ENCODE data around the gene ZBTB16. TPM values are rescaled to one million over a fixed set of nuclear protein-coding genes. Genes with fewer than 3 reads are reported as not detected.

Gene ZBTB16
- polyA plus RNA-seq, 1 donor, result 0.93 TPM

DNA sequence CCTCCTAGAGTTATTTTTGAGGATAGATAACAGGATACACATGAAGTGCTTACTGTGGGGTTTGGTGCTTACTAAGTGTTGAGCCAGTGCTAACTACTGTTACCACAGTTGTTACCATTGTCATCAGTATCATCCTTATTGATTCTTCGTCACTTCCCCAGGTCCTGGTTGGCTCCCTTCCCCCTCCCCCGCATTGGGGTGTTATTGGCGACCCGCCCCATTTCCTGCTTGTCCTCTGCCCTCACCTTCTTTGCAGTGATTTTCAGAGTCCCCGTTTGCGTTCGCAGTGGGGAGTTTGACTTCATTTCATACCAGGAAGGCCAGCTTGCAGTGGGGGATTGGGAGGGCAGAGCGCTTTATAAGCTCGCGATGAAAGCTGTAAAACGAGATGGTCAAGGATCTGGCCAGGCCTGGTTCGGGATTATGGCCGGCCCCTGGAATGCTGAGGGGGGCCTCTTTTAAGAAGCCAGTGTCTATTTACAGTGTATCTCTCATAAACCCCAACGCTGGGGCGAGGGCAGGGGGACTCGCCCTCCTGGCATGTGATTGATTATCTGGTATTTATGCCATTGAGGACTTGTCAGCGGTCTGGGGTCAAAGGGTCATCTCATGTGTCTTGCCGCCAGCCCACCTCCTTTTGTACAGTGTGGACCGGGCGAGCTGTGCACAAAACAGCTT, 152.1 kb downstream of the ZBTB16 start:
- no peak for DNase-seq

DNA sequence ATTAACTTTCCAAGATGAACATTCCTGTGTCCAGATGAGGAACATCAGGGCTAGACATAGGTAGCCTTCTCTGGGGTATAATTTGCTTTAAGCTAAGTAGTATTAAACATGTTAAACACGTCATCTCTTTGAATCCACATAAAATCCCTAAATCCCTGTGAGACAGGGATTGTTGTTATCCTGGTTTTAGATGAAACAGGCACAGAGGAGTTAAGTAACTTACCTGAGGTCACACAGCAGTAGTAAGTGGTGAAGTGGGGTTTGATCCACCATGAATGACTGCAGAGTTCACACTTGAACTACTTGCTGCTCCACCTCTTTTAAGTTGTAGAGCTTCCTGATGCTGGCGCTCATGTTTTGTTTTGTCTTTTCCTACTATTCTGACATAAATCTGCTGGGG, 154.1 kb downstream of the ZBTB16 start:
- no peak for DNase-seq

DNA sequence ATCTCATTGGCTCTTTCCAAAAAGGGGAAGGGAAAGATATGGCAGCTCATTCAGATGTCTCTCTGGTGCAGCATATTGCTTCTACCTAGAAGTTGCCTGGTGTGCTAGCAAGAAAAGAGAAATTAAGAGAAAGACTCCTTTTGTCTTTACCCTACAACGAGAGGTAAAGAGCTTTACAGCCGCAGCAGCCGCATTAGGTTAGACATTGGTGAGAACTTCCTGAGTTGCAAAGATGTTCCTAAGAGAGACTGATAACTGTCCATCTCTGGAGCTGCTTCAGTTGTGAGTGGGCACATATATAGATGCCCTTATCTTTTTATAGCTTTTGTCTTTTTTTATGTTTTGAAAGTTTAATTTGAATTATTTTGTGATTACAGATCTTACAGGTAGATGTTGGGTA, 155.9 kb downstream of the ZBTB16 start:
- no peak for DNase-seq

DNA sequence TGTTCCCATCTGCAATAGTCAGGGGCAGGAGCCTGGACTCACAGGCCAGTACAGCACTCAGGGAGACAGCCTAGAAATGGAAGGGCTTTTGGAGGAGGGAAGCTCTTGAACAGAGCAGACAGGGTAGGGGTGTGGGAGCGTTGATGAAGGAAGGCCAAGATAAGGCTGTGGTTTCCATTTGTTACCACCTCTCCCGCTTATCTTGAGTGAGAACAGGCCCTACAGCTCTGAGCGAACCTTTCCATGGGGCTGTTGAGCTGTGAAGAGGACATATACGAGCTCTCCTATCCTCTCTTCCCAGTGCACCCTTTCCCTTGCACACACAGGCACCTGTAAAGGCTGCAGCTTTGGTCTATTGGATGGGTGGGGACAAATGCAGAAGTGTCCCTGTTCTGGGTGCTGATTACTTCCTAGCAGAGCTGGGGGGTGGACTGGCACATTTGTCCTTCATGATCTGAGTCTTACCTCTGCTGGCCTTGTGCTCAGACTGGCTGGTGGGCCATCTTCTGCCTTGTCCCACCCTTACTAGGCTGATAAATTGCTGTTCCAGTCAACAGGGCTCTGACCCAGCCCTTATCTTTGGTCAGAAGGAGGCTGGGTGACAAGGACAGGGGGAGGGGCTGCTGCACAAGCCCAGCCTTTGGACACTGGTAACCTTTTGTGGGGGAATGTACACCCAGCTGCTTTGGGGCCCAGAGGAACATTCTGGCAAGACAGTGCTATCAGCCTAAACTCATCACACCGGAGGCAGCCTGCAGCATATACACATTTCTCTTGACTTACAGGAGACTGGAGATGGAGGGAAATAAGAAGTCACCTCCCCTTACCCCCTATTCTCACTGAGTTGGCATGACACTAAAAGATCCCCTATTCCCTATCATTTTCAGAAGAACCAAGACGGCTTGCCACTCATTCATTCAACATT, 156.6 kb downstream of the ZBTB16 start:
- DNase-seq, result no peak

DNA sequence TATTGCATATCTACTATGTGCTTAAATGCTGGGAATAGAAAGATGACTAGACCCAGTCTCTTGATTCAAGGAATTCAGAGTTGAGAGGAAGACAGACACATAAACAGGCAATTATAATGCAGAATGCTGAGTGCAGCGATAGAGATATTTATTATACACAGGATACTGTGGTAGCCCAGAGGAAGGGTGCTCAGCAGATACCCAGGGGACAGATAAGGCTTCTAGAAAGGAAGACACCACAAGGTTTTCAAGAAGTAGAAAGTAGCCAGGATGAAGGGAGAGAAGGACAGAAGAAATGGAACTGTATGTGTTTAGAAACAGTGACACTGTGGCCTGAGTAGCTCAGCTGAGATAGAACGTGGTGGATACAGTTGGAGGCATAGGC, 157.3 kb downstream of the ZBTB16 start:
- no peak for DNase-seq

DNA sequence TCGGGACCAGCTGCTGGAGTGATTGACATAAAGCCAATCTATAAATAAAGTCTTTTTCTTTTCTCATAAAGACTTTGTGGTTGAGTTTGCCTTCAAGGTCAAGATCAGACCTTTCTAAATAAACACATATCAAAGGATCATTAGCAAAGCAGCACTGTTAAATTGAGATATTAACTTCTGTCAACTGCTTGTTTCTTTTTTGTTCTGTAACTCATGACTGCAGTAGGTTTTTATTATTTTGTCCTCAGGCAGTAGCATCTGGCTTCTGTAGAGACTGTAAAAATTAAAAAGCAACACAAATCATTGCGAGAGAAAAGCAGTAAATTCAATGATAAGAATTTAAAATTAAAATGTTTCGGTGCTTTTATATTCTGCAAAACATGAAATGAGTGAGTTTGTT, 159.0 kb downstream of the ZBTB16 start:
- DNase-seq, result no peak

DNA sequence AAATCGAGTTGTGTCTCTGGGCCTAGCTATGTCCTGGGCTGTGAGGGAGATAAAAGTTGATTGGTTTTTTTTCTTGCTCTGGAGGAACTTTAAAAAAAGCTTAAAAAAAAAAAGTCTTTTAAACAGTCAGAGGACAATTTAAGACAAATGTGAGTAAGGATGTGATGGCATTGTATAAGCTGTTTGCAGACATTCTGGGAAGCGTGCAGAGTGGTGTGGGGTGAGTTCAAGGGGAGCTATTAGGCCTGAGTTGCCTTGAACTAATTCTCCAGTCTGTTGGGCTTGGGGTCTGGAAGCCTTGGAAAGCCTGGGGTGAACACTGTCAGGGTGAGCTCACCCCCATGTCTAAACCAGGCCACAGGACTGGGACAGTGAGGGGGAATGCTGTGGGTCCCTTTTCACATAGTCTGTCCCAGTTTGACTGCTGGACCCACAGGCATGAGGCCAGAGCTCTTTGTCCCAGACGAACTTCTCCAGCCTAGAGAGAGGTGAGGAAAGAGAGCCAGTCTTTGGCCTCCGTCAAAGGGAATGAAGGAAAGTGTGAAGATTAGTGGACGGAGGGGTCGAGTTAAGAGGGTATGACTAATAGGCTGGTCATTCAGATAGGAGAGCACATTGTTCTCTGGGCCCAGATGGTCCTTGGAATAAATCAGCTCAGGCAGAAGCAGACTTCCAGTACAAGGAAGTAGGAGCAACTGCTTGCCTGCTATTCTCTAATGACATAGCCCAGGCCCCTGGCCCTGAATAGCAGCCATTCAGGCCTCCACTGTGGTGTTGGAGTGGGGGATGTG, 160.2 kb downstream of the ZBTB16 start:
- DNase-seq, result no peak

DNA sequence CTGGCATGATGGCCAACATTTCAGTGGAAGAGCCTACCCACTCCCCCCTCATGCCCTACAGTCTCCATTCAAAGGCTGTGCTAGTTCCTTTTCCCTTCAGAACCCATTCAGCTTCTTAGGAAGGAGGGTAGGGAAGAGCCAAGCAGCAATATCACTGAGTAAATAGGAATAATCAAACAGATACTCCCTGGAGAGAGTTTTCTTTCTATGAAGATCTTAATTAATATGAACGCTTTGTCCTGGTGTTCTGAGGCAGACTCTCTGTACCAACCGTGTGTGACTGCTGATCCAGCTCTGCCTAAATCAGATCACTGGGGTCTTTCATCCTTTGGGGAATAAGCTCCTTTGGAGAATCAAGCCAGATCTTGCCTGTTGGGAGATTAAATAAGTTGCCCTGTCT, 161.5 kb downstream of the ZBTB16 start:
- no peak for DNase-seq

DNA sequence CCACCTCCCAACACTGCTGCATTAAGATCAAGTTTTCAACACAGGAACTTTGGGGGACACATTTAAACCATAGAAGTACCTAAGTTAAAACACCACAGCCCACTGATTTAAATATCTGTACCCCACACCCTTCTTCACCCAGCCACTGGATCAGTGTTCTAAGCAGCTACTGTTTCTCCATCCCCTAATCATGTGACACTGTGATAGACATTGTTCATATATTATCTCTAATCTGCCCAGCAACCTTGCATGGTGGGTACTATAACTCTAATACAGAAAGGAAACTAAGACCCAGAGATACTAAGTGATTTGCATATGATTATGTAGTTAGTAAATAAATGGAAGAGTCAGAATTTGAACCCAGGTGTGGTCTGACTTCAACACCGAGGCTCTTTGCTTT, 166.2 kb downstream of the ZBTB16 start:
- DNase-seq, result no peak

DNA sequence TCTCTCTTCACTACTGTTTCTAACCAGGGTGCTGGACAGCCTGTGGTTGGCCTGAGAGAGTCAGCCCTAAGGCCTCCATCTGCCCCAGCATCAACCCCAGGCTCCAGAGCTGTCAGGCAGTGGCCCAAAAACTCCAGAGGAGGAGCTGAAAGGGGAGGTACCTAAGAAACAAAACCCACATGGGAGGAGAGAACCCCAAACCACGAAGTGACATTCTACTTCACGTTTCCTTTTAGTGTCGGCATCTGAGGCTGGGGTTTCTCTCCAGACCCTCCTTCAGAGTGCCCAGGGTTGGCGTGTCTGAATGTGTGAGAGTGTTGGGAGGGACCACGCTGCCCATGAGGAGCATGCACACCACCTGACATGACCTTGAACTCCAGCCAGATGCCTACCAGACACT, 166.8 kb downstream of the ZBTB16 start:
- DNase-seq, result no peak

DNA sequence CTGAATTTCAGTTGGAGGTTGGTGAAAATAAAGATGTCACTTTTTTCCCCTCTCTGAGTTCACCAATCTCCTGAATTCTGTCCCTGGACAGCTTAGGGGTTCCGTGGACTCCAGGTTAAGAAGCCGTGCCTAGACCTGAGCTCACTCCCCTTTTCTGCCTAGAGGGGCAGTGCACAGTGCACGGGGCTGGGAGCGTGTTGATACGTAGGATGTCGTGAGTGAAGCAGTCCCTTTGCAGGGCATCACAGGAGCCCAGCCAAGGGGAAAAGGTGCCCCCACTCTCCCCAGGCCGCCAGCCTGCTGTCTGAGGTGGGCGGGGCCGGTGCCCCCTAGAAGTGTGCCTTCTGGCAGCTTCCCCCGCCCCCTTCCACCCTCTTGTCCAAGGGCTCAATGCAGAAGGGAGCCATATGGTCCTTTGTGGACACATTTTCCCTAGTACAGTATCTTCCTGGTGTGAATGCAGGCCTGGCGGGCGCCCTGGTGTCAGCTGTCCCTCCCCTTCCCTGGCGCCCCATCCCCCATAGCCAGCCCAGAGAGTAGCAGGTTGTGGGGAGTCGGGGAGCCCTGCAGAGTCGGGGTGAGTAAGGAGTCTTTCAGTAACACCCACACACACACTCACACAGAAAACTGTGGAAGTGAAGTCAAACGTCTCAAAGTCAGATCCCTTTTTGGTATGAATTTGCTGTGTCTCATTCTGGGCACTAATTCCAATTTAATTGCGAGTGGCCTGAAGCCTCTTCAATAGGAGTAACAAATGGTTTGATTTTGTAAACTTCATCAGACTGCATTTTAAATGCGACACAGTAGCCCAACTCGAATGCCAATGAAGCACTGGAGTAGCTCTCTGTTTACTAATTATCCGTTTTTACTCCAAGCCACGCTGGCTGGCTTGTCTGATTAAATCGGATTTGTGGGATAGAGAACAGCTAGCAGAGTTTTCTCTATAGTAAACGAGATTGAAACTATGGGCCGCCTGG, 169.2 kb downstream of the ZBTB16 start:
- DNase-seq, result no peak

DNA sequence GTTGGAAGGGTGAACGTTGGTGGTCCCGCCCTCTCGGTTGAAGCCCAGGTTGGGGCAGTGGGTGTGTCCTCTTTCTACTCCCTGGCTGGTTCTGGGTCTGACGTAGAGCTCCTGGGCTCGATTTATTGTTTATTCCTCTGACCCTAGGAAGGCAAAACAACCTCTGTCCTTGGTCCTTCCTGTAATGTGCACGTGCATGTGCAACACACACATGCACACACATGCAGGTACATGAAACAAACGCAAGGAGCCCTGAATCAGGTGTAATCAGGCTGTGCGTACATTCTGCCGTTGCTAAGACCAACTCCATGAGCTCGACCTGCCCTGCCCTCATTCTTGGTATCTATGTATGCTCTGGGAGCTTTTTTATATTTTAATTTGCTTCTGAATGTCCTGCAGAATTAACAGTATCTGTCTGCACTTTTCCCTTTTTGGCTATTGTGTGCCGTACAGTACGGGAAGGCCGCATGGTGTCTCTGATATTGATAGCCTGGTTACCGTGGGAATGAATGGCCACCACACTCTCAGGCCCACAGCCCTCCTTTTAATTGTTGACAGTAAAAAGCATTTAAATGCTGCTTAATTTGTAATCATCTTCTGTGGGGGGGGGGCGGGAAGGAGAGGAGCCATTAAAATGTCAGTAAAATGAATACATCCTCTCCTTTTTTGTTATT, 170.7 kb downstream of the ZBTB16 start:
- no peak for DNase-seq

DNA sequence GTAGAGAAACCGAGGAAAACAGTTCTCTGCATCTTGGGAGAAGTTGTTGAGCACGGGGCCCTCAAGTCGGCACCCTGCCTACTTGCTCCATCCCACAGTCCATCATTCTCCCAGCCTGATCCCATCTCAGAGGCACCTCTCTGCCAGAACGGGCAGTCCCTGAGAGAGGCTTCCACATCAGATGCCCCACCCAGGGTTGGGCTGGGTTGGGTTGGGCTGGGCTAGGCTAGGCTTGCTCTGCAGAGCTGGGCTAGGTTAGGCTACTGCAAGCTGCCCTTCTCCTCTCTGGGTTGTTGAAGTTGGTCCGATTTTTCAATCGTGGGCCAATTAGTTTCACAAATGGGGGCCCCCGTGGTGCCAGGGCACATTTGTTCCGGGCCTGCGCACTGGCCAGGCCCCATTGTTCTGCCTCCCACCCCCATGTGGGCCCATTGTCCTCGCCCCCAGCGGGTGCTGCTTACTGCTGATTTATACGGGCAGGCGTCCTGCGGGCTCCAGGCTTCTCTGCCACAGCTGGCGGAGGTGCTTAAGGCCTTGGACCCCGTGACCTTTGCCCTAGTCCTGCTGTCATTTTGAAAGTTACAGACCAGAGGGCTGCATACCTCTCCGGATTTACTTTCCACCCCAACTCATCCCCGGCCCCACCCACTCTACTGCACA, 173.0 kb downstream of the ZBTB16 start:
- no peak for DNase-seq

DNA sequence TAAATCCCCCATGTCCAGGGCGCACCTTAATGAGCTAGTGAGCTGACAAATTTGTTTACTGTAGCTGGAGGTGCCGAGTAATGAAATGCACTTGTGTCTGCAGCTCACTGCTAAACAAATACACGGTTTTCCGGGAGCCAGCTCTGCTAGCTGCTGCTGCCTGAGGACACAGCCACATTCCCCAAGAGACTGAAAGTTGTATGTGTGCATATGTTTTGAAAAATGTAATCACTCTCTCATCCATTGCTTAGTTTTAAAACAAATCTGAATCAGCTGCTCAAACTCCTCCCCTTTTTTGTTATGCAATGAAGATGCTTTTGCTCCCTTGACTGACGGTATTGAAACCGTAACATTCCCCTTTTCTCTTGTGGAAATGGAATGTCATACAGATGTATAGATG, 174.2 kb downstream of the ZBTB16 start:
- DNase-seq, result no peak

DNA sequence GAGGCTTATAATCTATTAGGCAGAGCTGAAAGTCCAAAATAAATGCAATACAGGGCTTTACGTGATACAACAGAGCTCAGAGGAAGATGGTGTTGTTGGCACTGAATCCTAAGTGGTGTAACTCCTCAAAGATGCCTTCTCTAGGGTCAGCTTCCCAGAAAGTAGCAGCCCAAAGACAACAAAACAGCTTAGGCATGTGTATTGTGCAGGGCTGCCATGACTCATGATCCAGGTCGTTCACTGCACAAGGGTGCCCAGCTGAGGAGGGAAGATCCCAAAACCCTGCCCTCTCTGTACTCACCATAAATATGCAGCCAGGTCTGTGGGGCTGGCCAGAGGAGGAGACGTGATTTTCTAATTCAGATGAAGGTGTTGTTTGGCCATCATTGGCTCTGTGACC, 177.3 kb downstream of the ZBTB16 start:
- DNase-seq, result no peak

DNA sequence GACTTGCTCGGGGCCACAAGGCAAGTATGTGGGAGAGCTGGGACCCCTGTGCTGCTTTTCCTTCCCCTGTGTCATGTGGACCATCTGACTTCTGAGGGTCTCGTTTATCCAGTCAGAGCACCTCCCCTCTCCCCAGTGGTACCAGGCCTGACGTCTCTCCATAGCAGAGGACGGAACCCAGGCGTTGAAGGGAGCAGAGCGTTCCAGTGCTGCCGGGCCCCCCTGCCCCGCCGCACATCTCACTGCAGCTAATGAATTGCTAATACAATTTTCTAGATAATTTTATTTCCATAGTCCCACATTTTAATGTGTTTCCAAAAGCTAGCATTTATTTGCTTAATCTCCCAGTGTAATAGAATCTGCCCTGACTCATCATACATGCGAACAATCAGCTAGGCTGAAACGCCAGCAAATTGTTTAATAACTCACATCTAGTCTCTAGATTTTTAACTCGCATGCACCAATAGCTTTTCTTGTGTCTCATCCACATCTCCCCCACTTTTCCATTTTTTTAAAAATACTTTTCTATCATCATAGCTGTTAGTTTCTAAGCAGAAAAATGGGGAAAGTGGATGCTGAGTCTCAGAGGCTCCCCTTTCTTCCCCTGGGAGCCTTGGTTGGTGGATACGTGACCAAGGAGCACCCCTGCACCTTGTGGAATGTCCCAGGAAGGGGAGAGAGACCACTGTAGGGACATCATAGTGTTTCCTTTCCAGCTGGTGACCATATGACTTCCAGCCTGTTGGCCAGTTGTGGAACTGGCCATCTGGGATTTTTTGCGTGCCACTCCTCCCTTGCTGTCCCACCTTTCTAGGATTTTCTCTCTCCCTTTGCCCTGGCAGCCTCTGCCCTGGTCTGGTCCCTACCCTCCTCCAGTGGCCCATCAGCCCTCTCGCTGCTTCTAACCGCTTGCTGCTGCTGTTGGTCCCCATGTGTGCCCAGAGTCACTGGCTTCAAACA, 178.1 kb downstream of the ZBTB16 start:
- DNase-seq, result no peak

DNA sequence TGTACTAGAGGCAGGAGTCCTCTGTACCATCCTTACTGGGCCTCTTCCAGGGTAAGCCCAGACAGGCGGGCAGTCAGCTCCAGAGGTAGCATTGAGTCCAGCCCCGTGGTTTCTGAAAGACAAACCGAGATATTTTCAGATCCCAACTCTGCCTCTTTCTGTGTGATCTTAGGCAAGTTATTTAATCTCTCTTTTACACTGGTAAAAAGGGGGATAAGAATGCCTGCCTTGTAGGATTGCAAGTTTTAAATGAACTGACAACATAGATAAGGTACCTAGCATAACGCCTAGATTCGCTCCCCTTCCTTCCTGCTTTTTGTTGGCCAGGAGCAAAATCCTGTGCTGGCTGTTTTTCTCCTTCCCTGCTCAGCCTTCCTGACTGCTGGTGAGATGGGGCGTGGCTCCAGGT, 180.2 kb downstream of the ZBTB16 start:
- DNase-seq, result no peak

DNA sequence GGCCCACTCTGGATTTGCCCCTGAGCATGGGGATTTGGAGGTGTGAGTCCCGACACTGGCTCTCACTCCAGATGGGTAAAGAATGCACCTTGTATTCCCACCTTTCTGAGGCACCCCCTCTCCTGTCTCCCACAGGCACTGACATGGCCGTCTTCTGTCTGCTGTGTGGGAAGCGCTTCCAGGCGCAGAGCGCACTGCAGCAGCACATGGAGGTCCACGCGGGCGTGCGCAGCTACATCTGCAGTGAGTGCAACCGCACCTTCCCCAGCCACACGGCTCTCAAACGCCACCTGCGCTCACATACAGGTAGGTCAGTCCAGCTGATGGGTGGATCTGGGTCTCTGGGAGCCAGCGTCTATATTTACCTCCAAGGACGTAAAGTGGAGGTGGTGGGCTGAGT, 182.5 kb downstream of the ZBTB16 start:
- DNase-seq, result no peak
